NCI-H69 (cell line): ENCODE data around the gene TMEM91.
"Not testable (repeated sequence)": the region's sequence is repeated elsewhere in the genome, so short reads cannot be mapped to it uniquely, and the experiment has no call there.

Source experiments
- DNase-seq: peaks from one replicate; lab custom pipeline; 2025; lab: John Stamatoyannopoulos, UW

TMEM91 gene

GRCh38 chr19:41376241-41376997 lies at the start of gene TMEM91:
TMEM91 (plus strand) TSS chr19:41376533; CDS start chr19:41378310, 1,777 bp downstream.
- peak; percentile 76 for DNase-seq

DNA sequence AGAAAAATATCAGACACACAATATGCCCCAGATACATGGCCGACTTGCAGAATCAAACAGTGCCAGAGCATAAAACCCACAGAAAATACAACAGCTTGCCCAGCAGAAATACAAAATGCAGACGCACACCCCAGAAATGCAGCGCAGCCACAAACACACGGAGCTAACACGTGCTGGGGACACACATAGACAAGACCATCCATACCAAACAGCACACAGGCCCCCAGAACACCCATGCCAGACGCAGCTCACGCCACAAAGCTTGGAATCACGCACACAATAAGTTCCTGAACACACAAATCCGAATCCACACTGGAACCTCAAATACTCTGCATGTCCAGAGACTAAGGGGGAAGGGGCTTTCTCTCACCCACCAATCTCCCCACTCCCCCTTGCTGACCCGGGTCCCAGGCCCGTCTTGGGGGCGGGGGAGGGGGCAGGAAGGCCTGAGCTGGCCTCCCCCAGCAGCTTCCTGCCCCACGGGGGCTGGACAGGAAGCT lies 49.2 kb upstream of the TMEM91 start:
- no peak for DNase-seq

DNA sequence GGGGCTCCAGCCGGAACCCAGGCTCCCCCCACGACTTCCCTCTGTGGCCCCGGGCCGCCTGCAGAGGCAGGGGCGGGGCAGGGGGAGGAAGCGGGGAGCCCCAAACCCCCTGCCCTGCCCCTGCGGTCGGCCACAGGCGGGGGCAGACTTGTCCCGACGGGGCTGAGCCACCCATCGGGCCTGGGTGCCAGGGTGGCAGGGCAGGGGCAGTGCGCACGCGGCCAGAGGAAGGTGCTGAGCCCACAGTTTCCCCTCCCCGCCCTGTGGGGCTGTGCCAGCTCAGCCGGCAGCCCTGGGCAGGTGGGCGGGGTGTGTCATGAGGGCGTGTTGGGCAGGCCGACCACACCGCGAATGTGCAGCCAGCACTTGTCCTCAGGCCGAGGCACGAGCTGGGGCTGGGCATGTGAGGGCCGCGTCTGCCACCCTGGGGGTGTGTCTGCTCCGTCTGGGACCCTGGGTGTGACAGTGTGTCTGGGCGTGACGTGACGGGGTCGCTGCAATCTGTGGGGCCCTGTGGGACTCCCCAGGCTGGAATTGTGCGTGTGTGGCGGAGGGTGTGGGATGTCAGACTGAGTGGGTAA lies 48.7 kb upstream of the TMEM91 start:
- DNase-seq: peak; percentile 78

DNA sequence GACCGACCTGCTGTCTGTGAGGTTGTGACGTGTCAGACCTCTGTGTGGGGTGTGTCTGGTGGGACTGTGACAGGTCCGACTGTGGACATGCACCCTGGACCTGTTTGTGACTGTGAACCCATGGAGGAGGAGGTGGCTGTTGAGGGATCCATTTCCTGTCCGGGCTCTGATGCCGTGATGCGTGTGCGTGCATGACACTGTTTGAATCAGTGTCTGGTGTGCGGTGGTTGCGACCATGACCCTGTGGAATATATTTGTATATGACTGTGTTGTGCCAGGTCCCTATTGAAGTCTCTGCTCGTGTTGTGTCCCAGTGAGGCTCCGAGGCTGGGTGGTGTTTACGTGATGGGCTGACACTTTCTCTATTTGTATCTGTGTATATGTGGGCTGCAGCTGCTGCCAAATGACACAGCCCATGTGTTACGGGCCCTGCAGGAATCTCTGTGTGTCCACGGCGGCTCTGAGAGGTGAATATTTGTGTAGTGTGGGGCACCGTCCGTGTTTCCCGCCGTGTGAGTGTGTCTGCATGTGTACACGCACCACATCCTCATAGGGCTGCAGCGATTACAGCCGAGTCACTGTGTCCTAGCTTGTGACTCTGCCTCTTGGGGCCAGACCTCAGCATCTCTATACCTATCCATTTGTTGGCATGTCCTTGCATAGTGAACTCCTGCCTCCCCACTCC lies 48.0 kb upstream of the TMEM91 start:
- peak; percentile 42 for DNase-seq

GRCh38 chr19:41328842-41329225 lies 47.5 kb upstream of the TMEM91 start:
- DNase-seq: peak; percentile 41

DNA sequence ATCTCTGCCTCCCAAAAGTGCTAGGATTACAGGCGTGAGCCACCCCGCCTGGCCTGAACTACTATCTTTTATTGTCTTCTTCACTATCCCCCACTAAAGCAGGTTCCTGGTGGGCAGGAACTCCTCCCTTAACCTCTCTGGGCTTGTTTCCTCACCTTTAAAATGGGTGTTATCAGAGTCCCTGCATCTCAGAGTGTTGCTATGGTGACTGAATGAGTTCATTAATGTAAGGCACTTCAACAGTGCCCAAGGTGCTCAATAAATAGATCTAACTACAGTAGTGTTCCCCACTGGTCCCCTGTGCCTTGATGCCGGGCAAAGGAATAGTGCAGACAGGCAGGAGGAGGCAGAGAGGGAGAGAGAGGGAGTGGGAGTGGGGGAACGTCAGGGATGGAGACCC lies 45.9 kb upstream of the TMEM91 start:
- DNase-seq: peak; percentile 43

DNA sequence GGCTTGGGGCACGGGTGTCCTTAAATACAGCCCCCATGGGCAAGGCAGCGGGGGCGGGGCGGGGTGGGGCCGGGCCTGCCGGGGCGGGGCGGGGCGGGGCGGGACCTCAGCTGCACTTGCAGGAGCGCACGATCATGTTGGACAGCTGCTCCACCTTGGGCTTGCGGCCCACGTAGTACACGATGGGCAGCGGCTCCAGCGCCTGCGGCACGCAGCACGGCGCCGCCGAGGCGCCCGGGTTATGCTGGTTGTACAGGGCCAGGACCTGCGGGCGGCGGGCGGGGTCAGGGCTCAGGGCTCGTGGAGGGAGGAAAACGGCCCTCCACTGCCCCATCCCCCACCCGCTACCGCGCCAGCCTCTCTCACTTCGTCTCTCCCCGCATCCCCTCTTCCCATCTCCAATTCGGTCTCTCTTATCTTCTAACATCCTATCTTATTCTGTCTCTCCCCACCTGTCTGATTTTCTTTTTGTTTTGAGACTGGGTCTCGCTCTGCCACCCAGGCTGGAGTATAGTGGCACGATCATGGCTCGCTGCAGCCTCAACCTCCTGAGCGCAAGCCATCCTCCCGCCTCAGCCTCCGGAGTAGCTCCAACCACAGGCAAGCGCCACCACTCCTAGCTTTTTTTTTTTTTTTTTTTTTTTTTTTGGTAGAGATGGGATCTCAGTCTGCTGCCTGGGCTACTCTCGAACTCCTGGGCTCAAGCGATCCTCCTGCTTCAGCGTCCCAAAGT lies 45.2 kb upstream of the TMEM91 start:
- DNase-seq: peak; percentile 75

GRCh38 chr19:41332000-41332399 lies 44.3 kb upstream of the TMEM91 start:
- DNase-seq: no peak

GRCh38 chr19:41332468-41332867 lies 43.9 kb upstream of the TMEM91 start:
- DNase-seq: no peak

DNA sequence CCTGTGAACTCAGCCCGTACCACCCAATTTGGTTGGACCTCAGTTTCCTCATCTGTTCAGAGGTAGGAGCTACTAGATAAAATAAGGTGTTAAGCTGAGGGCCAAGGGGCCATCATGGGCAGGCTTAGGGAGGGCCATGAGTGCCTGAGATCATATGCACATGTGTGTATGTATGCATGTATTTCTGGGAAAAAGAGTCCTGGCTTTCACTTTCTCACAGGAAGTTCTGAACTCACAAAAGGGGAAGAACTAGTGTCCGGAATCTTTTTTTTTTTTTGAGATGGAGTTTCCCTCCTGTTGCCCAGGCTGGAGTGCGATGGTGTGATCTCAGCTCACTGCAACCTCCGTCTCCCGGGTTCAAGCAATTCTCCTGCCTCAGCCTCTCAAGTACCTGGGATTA lies 41.5 kb upstream of the TMEM91 start:
- no peak for DNase-seq

- no peak for DNase-seq
Measured at GRCh38 chr19:41335467-41335866, 40.9 kb upstream of the TMEM91 start.

GRCh38 chr19:41339936-41340335 lies 36.4 kb upstream of the TMEM91 start:
- DNase-seq: no peak

GRCh38 chr19:41341669-41342490 lies 34.5 kb upstream of the TMEM91 start:
- DNase-seq: peak; percentile 39

DNA sequence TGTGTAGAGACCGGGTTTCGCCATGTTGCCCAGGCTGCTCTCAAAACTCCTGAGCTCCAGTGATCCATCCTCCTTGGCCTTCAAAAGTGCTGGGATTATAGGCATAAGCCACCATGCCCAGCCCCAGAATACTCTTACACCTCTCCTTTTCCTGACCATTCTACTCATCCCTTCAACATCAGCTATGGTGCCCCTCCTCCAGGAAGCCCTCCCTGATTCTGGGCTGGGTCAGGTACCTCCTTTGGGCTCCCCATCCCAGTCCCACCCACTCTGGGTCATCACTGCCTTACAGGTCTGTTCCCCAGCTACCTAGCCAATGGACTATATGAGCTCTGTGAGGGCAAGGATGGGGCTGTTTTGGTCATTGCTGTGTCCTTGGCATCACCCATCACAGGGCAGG lies 32.2 kb upstream of the TMEM91 start:
- DNase-seq: no peak

DNA sequence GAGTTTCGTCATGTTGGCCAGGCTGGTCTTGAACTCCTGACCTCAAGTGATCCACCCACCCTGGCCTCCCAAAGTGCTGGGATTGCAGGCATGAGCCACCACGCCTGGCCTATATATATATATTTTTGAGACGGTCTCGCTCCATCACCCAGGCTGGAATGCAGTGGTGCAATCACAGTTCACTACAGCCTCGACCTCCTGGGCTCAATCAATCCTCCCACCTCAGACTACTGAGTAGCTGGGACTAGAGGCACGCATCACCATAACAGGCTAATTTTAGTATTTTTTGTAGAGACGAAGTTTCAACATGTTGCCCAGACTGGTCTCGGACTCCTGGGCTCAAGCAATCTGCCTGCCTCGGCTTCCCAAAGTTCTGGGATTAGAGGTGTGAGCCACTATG lies 29.4 kb upstream of the TMEM91 start:
- not testable (repeated sequence) for DNase-seq

- DNase-seq: no peak
Measured at GRCh38 chr19:41350735-41351338, 25.5 kb upstream of the TMEM91 start.

GRCh38 chr19:41351339-41352245 lies 24.7 kb upstream of the TMEM91 start:
- DNase-seq: peak; percentile 74

DNA sequence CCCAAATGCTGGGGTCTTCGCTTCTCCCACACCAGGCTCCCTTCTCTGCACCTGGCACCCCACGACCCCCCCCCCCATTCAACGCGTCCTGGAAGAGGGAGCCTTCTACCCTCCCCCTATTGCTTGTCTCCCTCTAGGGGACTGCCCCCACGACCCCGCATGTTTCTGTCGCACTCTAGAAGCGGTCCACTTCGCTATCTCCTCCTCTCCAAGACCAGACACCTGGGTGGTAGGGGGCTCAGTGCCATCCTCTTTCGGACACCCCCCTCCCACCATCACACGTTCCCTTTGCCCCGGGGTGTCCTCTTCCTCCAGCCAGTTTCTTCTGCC lies 24.1 kb upstream of the TMEM91 start:
- DNase-seq: no peak

- DNase-seq: peak; percentile 78
Measured at GRCh38 chr19:41352609-41353465, 23.5 kb upstream of the TMEM91 start.
